GM18870 (cell line): ENCODE results near the gene ZNF547.
"Not testable (repeated sequence)": the region's sequence is repeated elsewhere in the genome, so short reads cannot be mapped to it uniquely, and the experiment has no call there.

Experiments used
- ATAC-seq: cut with Tn5 transposase; IDR thresholded peaks from one replicate; pipeline ENCODE4 v1.9.1; 2021; ENCODE audit warnings: moderate library complexity; ENCODE audit not compliant: unreplicated experiment

Gene ZNF547

GRCh38 chr19:57374179-57374578 is 10.8 kb downstream of the ZNF547 start:
- ATAC-seq = no peak

GRCh38 chr19:57374647-57375046 is 11.3 kb downstream of the ZNF547 start:
- ATAC-seq = not testable (repeated sequence)

- ATAC-seq = no peak
Observed at GRCh38 chr19:57376151-57376550, 12.8 kb downstream of the ZNF547 start.

- ATAC-seq = no peak
Observed at GRCh38 chr19:57377498-57378146, 14.3 kb downstream of the ZNF547 start.

GRCh38 chr19:57380923-57381322 is 17.6 kb downstream of the ZNF547 start:
- no peak for ATAC-seq

GRCh38 chr19:57382806-57383488 is 19.6 kb downstream of the ZNF547 start:
- no peak for ATAC-seq

- ATAC-seq = no peak
Observed at GRCh38 chr19:57389194-57389729, 25.9 kb downstream of the ZNF547 start.

GRCh38 chr19:57389730-57390598 is 26.6 kb downstream of the ZNF547 start, which contains the start of gene ZNF548:
Gene ZNF548, plus strand, starts transcription at chr19:57389854. Its CDS starts 246 bp downstream, at chr19:57390100.
- ATAC-seq = peak; percentile 98

- ATAC-seq = no peak
Observed at GRCh38 chr19:57395710-57396109, 32.4 kb downstream of the ZNF547 start.

GRCh38 chr19:57398868-57399267 is 35.5 kb downstream of the ZNF547 start:
- ATAC-seq = no peak

GRCh38 chr19:57403737-57404563 is 40.6 kb downstream of the ZNF547 start:
- no peak for ATAC-seq

- ATAC-seq = no peak
Observed at GRCh38 chr19:57406516-57407123, 43.3 kb downstream of the ZNF547 start.

GRCh38 chr19:57410877-57411671 is 47.7 kb downstream of the ZNF547 start, which contains the start of gene ZNF17:
Gene ZNF17, plus strand, starts transcription at chr19:57411161. Its CDS starts 2,455 bp downstream, at chr19:57413616.
- peak; percentile 94 for ATAC-seq

- no peak for ATAC-seq
Observed at GRCh38 chr19:57419439-57419838, 56.1 kb downstream of the ZNF547 start.

GRCh38 chr19:57421037-57421436 is 57.7 kb downstream of the ZNF547 start:
- ATAC-seq = no peak
